Measurements from ENCODE around the gene GLS. TPM values are rescaled to one million over a fixed set of nuclear protein-coding genes. Genes with fewer than 3 reads are reported as not detected.
"Not testable (repeated sequence)": the region's sequence is repeated elsewhere in the genome, so short reads cannot be mapped to it uniquely, and the experiment has no call there.

Gene GLS
- total RNA-seq, 4 donors from 2014 or later = 175 to 274 (median 197) TPM

- Histone ChIP-seq H3K27me3 (no peaks in the 10 kb centered on the region), H3K4me1 (peaks cover 27 to 44% of the 10 kb centered on the region in 2 donors), H3K4me3 (replicated peaks in 1 of 3) (peak overlapping the region in 2 of 3 donors; percentile 62 to 71), H3K36me3 (no peaks in the 10 kb centered on the region), H3K9me3 (no peaks in the 10 kb centered on the region), H3K27ac (peak overlapping the region; percentile 85 to 100 (median 99))
- no peak for DNase-seq
- TF ChIP-seq CTCF (IDR thresholded peaks at IDR 0.05) = no peak
- no peak for TF ChIP-seq POLR2A (IDR thresholded peaks at IDR 0.05)
- 36 to 43% methylated on average over 5 of the region's 5 CpGs for WGBS, 2 donors
- intact Hi-C loops (cut with DNase I) = loop anchor here (5.0 kb wide), 1 partner anchor 130 kb away; the partner anchor contains the start of gene STAT1
Measured at GRCh38 chr2:190882411-190882766, 1.8 kb downstream of the GLS start.

GRCh38 chr2:190882856-190883582 is 2.4 kb downstream of the GLS start:
- no peak for TF ChIP-seq CTCF (IDR thresholded peaks at IDR 0.05)
- no peak for TF ChIP-seq POLR2A (IDR thresholded peaks at IDR 0.05)
- WGBS, 2 donors = 44 to 52% methylated on average over 4 of the region's 4 CpGs
- peaks cover 33 to 50% of the 10 kb centered on the region in 2 donors for H3K4me1 ChIP-seq
- H3K36me3 ChIP-seq = no peaks in the 10 kb centered on the region
- H3K27ac ChIP-seq = peak overlapping the region; percentile 85 to 100 (median 99)
- no peak for DNase-seq
- H3K9me3 ChIP-seq = no peaks in the 10 kb centered on the region
- intact Hi-C loops (cut with DNase I) = loop anchor here (5.0 kb wide), 1 partner anchor 129 kb away; the partner anchor contains the start of gene STAT1
- peak overlapping the region in 2 of 3 donors; percentile 62 to 71 for H3K4me3 ChIP-seq (replicated peaks in 1 of 3)
- H3K27me3 ChIP-seq = no peaks in the 10 kb centered on the region

GRCh38 chr2:190885844-190886243 is 5.2 kb downstream of the GLS start:
- WGBS, 2 donors = 85 to 89% methylated on average over 6 of the region's 6 CpGs
- H3K27ac ChIP-seq = not testable (repeated sequence)
- peaks cover 45 to 66% of the 10 kb centered on the region in 2 donors for H3K4me1 ChIP-seq

GRCh38 chr2:190887089-190887488 is 6.5 kb downstream of the GLS start:
- Histone ChIP-seq H3K4me3 (replicated peaks in 1 of 3) (no peak overlapping the region), H3K4me1 (peaks cover 56 to 78% of the 10 kb centered on the region in 2 donors), H3K9me3 (no peaks in the 10 kb centered on the region), H3K27ac (peak overlapping the region in 2 of 3 donors; percentile 8 to 34), H3K36me3 (no peaks in the 10 kb centered on the region), H3K27me3 (no peaks in the 10 kb centered on the region)
- intact Hi-C loops (cut with DNase I) = no loop called here
- no peak for TF ChIP-seq CTCF (IDR thresholded peaks at IDR 0.05)
- TF ChIP-seq POLR2A (IDR thresholded peaks at IDR 0.05) = no peak
- no peak for DNase-seq
- WGBS, 2 donors = 67 to 78% methylated on average over 2 of the region's 2 CpGs

More at GRCh38 chr2:190885844-190886243, 5.2 kb downstream of the GLS start:
- H3K27me3 ChIP-seq; H3K9me3 ChIP-seq; H3K4me3 ChIP-seq (replicated peaks in 1 of 3); intact Hi-C loops (cut with DNase I); H3K36me3 ChIP-seq: not testable (repeated sequence)
- peak in 1 of 2 donors; percentile 5 for DNase-seq

- no peak for DNase-seq
- intact Hi-C loops (cut with DNase I) = no loop called here
- H3K4me1 ChIP-seq = peaks cover 65 to 85% of the 10 kb centered on the region in 2 donors
- no peaks in the 10 kb centered on the region for H3K36me3 ChIP-seq
- no peak overlapping the region for H3K27ac ChIP-seq
- no peak for TF ChIP-seq POLR2A (IDR thresholded peaks at IDR 0.05)
- TF ChIP-seq CTCF (IDR thresholded peaks at IDR 0.05) = no peak
- H3K9me3 ChIP-seq = no peaks in the 10 kb centered on the region
- no peak overlapping the region for H3K4me3 ChIP-seq (replicated peaks in 1 of 3)
- H3K27me3 ChIP-seq = no peaks in the 10 kb centered on the region
- WGBS, 2 donors = 93 to 95% methylated on average over 1 of the region's 1 CpG
Measured at GRCh38 chr2:190888449-190888848, 7.8 kb downstream of the GLS start.

All from thyroid gland (tissue), 4 donors.